Stromal cell of bone marrow (primary cell): ENCODE results near the gene TNS1.
"Not testable (repeated sequence)": the region's sequence is repeated elsewhere in the genome, so short reads cannot be mapped to it uniquely, and the experiment has no call there.

Experiments used
- DNase-seq: peaks from one replicate; pipeline ENCODE4 v3.0.0-alpha.2; 2012; ENCODE audit warnings: low read depth

Gene TNS1

GRCh38 chr2:218002845-218003180 is at the start of gene TNS1:
Gene TNS1 (minus strand): TSS chr2:218002995. CDS start chr2:218002872, 123 bp downstream.
- DNase-seq: no peak

DNA sequence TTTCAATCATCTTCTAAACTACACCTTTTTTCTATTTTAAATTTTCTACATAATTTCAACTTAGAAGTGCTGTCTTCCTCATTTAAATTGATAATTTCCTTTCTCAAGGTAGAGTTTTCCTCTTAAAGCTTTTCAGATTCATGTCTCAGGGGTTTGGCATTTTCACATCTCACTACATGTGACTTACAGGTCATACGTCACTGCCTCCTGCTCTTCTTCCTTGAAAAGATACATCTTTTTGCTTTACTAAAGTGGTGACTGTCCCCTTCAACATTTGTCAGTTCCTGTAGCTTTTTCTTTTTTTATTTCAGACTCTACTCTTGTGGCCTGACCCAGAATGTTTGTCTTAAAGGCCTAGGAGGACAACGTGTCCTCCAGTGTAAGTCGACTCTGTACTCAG is 49.1 kb upstream of the TNS1 start:
- no peak for DNase-seq

DNA sequence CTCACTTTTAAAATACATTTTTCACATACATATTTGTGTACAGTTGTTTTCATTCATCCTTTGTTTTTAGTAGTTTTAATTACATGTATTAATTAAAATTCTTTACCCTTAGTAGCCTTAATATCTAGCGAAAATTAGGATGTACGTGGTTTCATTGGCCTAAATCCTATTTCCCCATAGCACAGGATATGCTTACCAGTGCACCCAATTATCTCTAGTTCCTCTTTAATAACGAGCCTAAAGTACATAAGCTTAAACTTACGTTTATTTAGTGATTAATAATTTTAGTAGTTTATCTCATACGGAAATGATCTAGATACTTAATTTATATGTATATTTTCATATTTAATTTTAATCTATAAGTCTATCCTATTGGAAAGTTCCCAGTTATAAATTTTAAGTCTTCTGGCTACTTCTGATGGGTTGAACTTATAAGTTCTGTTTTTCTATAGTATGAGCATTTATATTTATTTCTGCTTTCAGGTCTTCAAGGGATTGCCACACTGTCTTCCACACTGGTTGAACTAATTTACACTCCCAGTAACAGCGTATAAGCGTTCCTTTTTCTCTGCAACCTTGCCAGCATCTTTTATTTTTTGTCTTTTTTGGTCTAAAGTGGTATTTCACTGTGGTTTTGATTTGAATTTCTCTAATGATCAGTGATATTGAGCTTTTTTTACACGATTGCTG is 44.9 kb upstream of the TNS1 start:
- DNase-seq: no peak

DNA sequence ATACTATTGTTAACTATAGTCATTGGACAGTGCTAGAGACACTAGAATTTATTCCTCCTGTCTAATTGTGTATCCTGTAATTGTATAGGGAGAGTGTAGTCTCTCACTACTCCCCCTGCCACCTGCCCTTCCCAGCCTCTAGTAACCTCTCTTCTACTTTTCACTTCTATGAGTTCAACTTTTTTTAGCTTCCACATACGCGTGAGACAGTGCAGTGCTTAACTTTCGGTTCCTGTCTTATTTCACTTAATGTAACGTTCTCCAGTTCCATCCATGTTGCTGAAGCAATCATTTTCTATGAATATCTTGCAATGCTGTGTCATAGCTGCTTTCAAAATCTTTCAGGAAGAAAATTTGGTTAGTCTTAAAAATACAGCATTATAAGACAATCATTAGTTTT is 43.4 kb upstream of the TNS1 start:
- DNase-seq: no peak

DNA sequence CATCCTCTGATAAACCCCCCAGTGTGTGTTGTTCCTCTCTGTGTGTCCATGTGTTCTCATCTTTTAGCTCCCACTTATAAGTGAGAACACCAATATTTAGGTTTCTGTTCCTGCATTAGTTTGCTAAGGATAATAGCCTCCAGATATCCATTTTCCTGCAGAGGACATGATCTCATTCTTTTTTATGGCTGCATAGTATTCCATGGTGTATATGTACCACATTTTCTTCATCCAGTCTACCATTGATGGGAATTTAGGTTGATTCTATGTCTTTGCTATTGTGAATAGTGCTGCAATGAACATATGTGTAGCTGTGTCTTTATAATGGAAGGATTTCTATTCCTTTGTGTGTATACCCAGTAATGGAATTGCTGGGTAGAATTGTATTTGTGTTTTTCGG is 41.8 kb upstream of the TNS1 start:
- not testable (repeated sequence) for DNase-seq

- no peak for DNase-seq
These were observed 40.9 kb upstream of the TNS1 start for GRCh38 chr2:218043701-218044109.

DNA sequence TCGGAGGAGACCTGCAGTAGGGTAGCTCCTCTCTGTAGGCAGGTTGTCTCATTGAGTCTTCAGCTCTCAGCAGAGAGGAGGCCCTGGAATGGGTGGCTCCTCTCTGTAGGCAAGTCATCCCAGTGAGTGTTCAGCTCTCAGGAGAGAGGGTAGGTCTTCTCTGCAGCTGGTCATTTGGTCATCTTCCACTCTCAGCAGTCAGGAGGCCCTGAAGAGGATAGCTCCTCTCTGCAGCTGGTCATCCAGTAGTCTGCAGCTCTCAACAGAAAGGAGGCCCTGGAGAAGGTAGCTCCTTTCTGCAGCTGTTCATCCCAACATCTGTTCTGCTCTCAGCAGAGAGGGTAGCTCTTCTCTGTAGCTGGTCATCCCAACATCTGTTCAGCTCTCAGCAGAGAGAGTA is 40.3 kb upstream of the TNS1 start:
- no peak for DNase-seq

DNA sequence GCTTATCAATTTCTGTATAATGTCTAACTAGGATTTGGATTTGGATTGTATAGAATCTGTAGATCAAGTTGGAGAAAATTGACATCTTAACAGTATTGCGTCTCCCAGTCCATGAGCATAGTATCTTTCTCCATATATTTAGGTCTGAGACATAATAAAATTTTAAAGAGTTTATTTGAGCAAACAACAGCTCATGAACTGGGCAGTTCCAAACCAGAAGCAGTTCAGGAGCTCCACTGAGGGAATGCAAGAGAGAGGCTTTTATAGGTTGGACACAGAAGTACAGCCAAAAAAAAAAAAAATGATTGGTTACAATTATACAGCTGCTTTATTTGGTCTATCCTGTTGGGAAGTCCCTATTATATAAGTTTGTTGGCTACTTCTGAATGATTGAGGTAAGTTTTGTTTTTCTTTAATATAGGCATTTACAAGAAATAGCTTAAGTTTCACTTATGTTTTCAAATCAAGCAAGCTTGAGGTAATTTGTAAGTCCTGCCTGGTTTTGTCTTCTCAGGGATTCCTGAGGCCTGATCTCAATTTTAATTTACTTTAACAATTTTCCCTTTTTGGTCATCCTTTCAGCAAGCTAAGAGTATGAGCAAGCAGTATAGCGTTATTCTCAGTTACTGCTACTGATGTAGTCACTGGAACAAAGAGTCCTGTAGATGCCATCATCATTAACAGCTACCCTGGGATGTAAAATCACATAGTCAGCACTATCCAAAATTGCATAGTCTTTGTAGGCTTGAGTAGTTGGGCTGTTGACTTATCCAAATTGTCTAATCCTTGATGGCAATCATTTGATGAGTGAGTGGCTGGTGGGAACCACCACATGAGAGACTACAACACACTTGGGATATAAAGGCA is 38.7 kb upstream of the TNS1 start:
- no peak for DNase-seq

DNA sequence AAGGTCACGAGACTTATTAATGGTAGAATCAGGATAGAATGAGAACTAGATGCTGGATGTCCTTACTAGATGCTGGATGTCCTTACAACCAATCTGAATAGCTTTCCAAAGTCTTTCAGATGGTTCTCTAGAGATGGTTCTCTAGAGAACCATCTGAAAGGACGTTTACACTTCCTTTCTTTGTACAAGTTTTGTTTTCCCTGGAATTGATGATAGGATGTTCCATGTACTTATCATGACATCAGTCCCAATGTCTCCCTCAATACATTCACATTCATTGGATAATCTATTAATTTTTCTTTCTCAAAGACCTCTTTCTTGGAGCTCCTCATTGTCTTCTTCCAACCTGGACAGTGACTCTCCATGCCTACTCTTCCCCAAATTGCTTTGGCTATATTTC is 38.1 kb upstream of the TNS1 start:
- DNase-seq: no peak

DNA sequence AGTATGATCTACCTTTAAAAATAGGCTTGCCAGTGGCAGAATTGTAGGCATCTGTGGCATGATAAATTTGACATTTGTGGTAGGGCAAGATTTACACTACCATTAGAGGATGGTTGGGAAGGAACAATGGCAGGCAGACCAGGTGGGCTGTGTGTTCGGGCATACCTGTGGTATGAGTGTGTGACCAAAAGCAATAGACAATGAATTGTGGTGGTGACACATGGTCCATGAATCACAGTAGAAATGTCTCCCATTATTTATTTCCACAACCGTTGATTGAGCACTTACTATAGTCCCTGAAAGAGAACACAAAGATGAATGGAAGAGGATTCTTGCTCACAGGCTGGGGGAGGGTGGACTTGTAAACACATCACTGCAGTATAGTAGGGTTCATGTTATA is 36.4 kb upstream of the TNS1 start:
- no peak for DNase-seq

DNA sequence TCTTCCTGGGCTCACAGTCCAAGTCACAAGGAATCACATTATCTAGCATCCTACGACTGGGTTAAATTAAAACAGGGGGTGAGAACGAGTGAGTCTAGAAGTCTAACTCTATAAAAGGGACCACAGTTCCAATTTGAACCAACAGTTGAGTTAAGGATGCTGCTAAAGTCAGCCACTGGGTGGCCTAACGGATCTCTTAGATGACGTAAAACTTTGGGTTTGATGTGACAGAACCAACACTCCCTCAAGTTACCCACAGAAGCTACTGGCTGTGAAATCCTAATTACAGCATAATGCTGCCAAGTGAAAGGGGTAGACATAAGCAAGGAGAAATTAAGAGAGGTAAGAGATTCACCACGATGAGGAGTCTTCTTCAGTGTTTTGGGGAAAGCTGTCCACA is 33.6 kb upstream of the TNS1 start:
- DNase-seq: no peak

DNA sequence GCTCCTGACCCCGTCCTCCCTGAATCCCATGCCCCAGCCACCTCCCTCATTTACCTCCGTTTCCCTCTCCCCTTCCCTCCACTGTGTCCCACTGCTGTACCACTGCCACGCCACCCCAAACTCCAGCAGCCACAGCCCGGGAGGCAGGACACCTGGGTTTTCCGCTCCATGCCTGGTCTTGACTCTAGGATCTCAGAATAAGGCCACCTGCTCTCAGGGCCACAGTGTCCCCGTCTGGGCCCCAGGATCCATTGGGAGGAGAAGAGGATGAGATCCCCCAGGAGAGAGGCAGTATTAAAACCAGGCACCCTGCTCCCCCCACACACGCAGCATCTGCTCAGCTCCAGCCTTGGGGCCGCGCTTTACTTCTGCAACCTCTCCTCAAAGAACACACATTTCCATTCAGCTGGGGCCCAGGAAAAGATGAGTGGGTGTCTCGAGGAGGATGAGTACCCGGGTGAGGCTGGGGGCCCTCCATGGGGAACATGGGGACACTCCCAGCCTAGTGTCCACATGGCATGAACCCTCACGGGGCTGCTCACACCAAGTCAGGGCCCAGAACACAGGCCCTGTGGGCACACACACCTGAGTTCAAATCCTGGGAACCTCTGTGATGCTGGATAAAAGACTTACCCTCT is 32.8 kb upstream of the TNS1 start:
- no peak for DNase-seq

GRCh38 chr2:218034497-218035213 is 31.9 kb upstream of the TNS1 start:
- DNase-seq: peak; percentile 37

GRCh38 chr2:218033590-218034496 is 31.0 kb upstream of the TNS1 start:
- DNase-seq: no peak

GRCh38 chr2:218033208-218033589 is 30.4 kb upstream of the TNS1 start:
- DNase-seq: no peak

- no peak for DNase-seq
These were observed 29.8 kb upstream of the TNS1 start for GRCh38 chr2:218032336-218033171.

GRCh38 chr2:218031771-218032257 is 29.0 kb upstream of the TNS1 start:
- DNase-seq: no peak

DNA sequence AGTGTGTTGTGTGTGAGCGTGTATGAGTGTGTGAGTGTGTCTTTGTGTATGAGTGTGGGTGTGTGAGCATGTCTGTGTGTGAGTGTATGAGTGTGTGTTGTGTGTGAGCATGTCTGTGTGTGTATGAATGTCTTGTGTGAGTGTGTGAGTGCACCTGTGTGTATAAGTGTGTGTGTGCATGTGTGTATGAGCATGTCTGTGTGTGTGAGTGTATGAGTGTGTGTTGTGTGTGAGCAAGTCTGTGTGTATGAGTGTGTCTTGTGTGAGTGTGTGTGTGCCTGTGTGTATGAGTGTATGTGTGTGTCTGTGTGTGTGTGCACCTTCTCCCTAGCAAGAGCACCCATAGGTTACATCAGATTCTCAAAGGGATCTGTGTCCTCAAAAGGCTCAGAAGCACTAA is 28.5 kb upstream of the TNS1 start:
- DNase-seq: no peak

GRCh38 chr2:218030409-218031195 is 27.8 kb upstream of the TNS1 start:
- DNase-seq: no peak
